ENCODE results near the gene MYG1. TPM values are rescaled to one million over a fixed set of nuclear protein-coding genes. Genes with fewer than 3 reads are reported as not detected.

MYG1 gene
- total and polyA plus RNA-seq, 2 of the 13 experiments (the other 11 are each of a cell fraction or from before 2014, with no cell fraction given), result 38.6 to 58.0 TPM

GRCh38 chr12:53251477-53252348, 47.8 kb upstream of the MYG1 start (continued):
- TF ChIP-seq TSC22D2 (CRISPR knock-in tag; IDR thresholded peaks at IDR 0.05; ENCODE audit: borderline replicate concordance) (no peak), ZNF747 (CRISPR knock-in tag; IDR thresholded peaks at IDR 0.05; ENCODE audit: borderline replicate concordance) (no peak), KAT7 (CRISPR knock-in tag; IDR thresholded peaks at IDR 0.05; ENCODE audit: borderline replicate concordance) (no peak), ZUFSP (CRISPR knock-in tag; IDR thresholded peaks at IDR 0.05; ENCODE audit: borderline replicate concordance) (no peak), FOXO1 (CRISPR knock-in tag; IDR thresholded peaks at IDR 0.05) (0 out of 2 replicates have a peak, but pooled peaks have one; percentile 30), SNAPC5 (CRISPR knock-in tag; IDR thresholded peaks at IDR 0.05; ENCODE audit: borderline replicate concordance) (no peak), ZNF530 (CRISPR knock-in tag; IDR thresholded peaks at IDR 0.05; ENCODE audit: low read depth) (no peak), CENPX (CRISPR knock-in tag; IDR thresholded peaks at IDR 0.05) (no peak), ZNF17 (CRISPR knock-in tag; IDR thresholded peaks at IDR 0.05) (no peak), ZNF260 (CRISPR knock-in tag; IDR thresholded peaks at IDR 0.05; ENCODE audit: borderline replicate concordance, low read depth) (no peak), HMGXB4 (CRISPR knock-in tag; IDR thresholded peaks at IDR 0.05; ENCODE audit: borderline replicate concordance in 1 of 2, low read depth in 1 of 2) (peak; percentile 55 to 82; a peak in 3 of 4 replicates), GRHL1 (CRISPR knock-in tag; conservative IDR thresholded peaks at IDR 0.05) (no peak), ZFP36L1 (CRISPR knock-in tag; IDR thresholded peaks at IDR 0.05) (0 out of 2 replicates have a peak, but pooled peaks have one; percentile 50), YEATS4 (CRISPR knock-in tag; IDR thresholded peaks at IDR 0.05; ENCODE audit: borderline replicate concordance) (peak; percentile 78; the same call in 1 of the 2 replicates), E2F5 (CRISPR knock-in tag; conservative IDR thresholded peaks at IDR 0.05) (peak; percentile 40; the same call in 1 of the 2 replicates)

All from HepG2 (cell line).